MM.1S (cell line): ENCODE data around the gene CACNA1I.
A peak's percentile ranks its signal among the peaks of the same experiment; 100 is the strongest.

Experiments
- DNase-seq: peaks from one replicate; pipeline ENCODE4 v3.0.0-alpha.2; 2015
- H2AFZ ChIP-seq: fragments of 300-600 bp; sonication (generic); 2 replicates; pipeline ENCODE4 v1.6.0; 2016; ENCODE audit warnings: antibody characterized with exemption, low read length
- H3F3A ChIP-seq: fragments of 300-600 bp; sonication (generic); 2 replicates; pipeline ENCODE4 v1.6.1; 2016; ENCODE audit warnings: mild to moderate bottlenecking, antibody characterized with exemption, low read length, moderate library complexity, mixed read lengths; ENCODE audit not compliant: insufficient read depth
- H3K27ac ChIP-seq: fragments of 300-600 bp; sonication (generic); 2 replicates; pipeline ENCODE4 v1.5.1; 2016; ENCODE audit warnings: mild to moderate bottlenecking, low read length
- H3K27me3 ChIP-seq: fragments of 300-600 bp; sonication (generic); replicated peaks from 2 replicates; pipeline ENCODE4 v1.6.0; 2016; ENCODE audit warnings: low read length; ENCODE audit not compliant: insufficient read depth
- H3K36me3 ChIP-seq: fragments of 300-600 bp; sonication (generic); replicated peaks from 2 replicates; pipeline ENCODE4 v1.6.1; 2016; ENCODE audit warnings: mild to moderate bottlenecking, low read length, mixed read lengths; ENCODE audit not compliant: insufficient read depth
- H3K4me1 ChIP-seq: fragments of 300-600 bp; sonication (generic); 2 replicates; pipeline ENCODE4 v1.6.1; 2016; ENCODE audit warnings: low read length, mixed read lengths
- H3K4me2 ChIP-seq: fragments of 300-600 bp; sonication (generic); 2 replicates; pipeline ENCODE4 v1.6.0; 2016; ENCODE audit warnings: low read depth, low read length
- H3K4me3 ChIP-seq: fragments of 300-600 bp; sonication (generic); 2 replicates; pipeline ENCODE4 v1.5.1; 2016; ENCODE audit warnings: low read length, mixed read lengths
- H3K79me2 ChIP-seq: fragments of 300-600 bp; sonication (generic); 2 replicates; pipeline ENCODE4 v1.6.1; 2016; ENCODE audit warnings: mixed run types, low read length, mixed read lengths
- H3K9ac ChIP-seq: fragments of 300-600 bp; sonication (generic); 2 replicates; pipeline ENCODE4 v1.6.1; 2016; ENCODE audit warnings: low read length, mixed read lengths
- H3K9me2 ChIP-seq: fragments of 300-600 bp; sonication (generic); replicated peaks from 2 replicates; pipeline ENCODE4 v1.6.1; 2016; ENCODE audit warnings: mild to moderate bottlenecking, low read length, mixed read lengths; ENCODE audit not compliant: insufficient read depth
- H3K9me3 ChIP-seq: fragments of 300-600 bp; sonication (generic); replicated peaks from 2 replicates; pipeline ENCODE4 v1.6.1; 2016; ENCODE audit warnings: mild to moderate bottlenecking, low read length, mixed read lengths; ENCODE audit not compliant: insufficient read depth
- H4K20me1 ChIP-seq: fragments of 300-600 bp; sonication (generic); 2 replicates; pipeline ENCODE4 v1.6.1; 2016; ENCODE audit warnings: mild to moderate bottlenecking, low read length, moderate library complexity, mixed read lengths; ENCODE audit not compliant: insufficient read depth
- EZH2 ChIP-seq: fragments of 300-600 bp; sonication (generic); optimal IDR thresholded peaks from 2 replicates; pipeline ENCODE3; 2017; ENCODE audit warnings: low read depth, mild to moderate bottlenecking, antibody characterized with exemption, low read length, mixed read lengths
- EZH2phosphoT487 ChIP-seq: fragments of 300-600 bp; sonication (generic); IDR thresholded peaks from 2 replicates; pipeline ENCODE4 v1.6.1; 2018; ENCODE audit warnings: antibody characterized with exemption, low read length
- TF ChIP-seq, protein P1 (sequence below): fragments of 300-600 bp; sonication (generic); IDR thresholded peaks from 2 replicates; pipeline ENCODE4 v1.5.1; 2016; ENCODE audit warnings: antibody characterized with exemption, low read length, mixed read lengths

Gene CACNA1I

DNA sequence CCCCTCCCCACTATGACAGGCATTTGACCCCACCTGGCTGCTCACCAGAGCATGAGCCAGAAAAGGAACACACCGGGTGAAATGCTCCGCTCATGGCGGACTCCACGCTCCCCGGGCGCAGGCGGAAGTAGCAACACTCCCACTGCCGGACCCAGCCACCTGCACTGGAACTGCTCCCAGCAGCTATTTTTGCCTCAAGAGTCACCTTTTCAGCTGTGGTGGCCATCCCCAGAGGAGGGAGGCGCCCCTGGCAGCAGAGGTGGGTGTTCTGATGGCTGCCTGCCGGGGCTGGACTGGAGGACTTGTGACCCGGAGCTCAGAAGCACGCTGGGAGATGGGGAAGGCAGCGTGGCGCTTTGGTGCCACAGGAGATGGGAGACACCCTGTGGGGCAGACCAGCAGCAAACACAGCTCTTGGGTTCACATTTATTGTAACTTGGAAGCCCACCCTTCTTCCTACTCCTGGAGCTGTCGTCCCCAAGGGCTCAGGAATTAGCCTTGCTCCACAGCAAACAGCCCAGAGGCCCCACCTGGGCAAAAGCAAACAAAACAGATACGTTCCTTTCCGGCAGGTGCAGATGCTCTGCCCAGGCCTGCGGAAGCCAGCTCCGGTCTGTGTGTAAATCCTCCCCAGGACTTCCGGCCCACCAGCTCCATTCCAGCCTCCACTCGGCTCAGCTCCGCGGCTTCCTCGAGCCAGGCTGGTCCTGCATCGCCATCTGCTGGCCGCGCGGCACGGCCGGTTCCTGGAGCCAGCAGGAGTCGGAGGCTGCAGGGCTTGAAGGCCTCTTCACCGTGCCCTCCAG is 41.7 kb upstream of the CACNA1I start:
- Histone ChIP-seq H3K27me3 (no peaks in the 10 kb centered on the region), H3K4me2 (peak overlapping the region; percentile 93), H3K9ac (peak overlapping the region; percentile 85), H3F3A (peaks cover 69% of the 10 kb centered on the region), H2AFZ (no peak overlapping the region), H3K79me2 (peaks cover 57% of the 10 kb centered on the region), H3K9me2 (no peaks in the 10 kb centered on the region), H3K36me3 (no peaks in the 10 kb centered on the region), H3K4me1 (peaks cover 43% of the 10 kb centered on the region), H3K4me3 (peak overlapping the region; percentile 58), H3K9me3 (no peaks in the 10 kb centered on the region), H3K27ac (peak overlapping the region; percentile 98), H4K20me1 (0 out of 2 replicates have a peak, but pooled peaks cover 4% of the 10 kb centered on the region)
- peak; percentile 96 for DNase-seq
- TF ChIP-seq EZH2phosphoT487 = no peak
- no peak for TF ChIP-seq EZH2
- TF ChIP-seq, protein P1, sequence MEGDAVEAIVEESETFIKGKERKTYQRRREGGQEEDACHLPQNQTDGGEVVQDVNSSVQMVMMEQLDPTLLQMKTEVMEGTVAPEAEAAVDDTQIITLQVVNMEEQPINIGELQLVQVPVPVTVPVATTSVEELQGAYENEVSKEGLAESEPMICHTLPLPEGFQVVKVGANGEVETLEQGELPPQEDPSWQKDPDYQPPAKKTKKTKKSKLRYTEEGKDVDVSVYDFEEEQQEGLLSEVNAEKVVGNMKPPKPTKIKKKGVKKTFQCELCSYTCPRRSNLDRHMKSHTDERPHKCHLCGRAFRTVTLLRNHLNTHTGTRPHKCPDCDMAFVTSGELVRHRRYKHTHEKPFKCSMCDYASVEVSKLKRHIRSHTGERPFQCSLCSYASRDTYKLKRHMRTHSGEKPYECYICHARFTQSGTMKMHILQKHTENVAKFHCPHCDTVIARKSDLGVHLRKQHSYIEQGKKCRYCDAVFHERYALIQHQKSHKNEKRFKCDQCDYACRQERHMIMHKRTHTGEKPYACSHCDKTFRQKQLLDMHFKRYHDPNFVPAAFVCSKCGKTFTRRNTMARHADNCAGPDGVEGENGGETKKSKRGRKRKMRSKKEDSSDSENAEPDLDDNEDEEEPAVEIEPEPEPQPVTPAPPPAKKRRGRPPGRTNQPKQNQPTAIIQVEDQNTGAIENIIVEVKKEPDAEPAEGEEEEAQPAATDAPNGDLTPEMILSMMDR = peak; percentile 97

GRCh38 chr22:39529487-39529851 is 41.1 kb upstream of the CACNA1I start:
- DNase-seq = no peak
- Histone ChIP-seq H3F3A (peaks cover 64% of the 10 kb centered on the region), H4K20me1 (no peaks in the 10 kb centered on the region), H3K4me2 (peak overlapping the region; percentile 58), H3K79me2 (peaks cover 51% of the 10 kb centered on the region), H2AFZ (no peak overlapping the region), H3K4me1 (peaks cover 43% of the 10 kb centered on the region), H3K9me2 (no peaks in the 10 kb centered on the region), H3K27me3 (no peaks in the 10 kb centered on the region), H3K4me3 (no peak overlapping the region), H3K9ac (no peak overlapping the region), H3K9me3 (no peaks in the 10 kb centered on the region), H3K27ac (peak overlapping the region; percentile 98; the same call in 1 of the 2 replicates), H3K36me3 (no peaks in the 10 kb centered on the region)
- TF ChIP-seq, protein P1 = no peak
- no peak for TF ChIP-seq EZH2phosphoT487
- no peak for TF ChIP-seq EZH2

- no peak for DNase-seq
- Histone ChIP-seq H3K9me2 (no peaks in the 10 kb centered on the region), H4K20me1 (no peaks in the 10 kb centered on the region), H3K27ac (peak overlapping the region; percentile 98; the same call in 1 of the 2 replicates), H3K4me1 (peaks cover 46% of the 10 kb centered on the region), H3K4me2 (peak overlapping the region; percentile 58; the same call in 1 of the 2 replicates), H3F3A (peaks cover 57% of the 10 kb centered on the region), H3K4me3 (no peak overlapping the region), H3K9ac (0 out of 2 replicates have a peak overlapping the region, but pooled peaks have one; percentile 2), H3K9me3 (no peaks in the 10 kb centered on the region), H2AFZ (no peak overlapping the region), H3K27me3 (no peaks in the 10 kb centered on the region), H3K79me2 (peaks cover 47% of the 10 kb centered on the region), H3K36me3 (no peaks in the 10 kb centered on the region)
- no peak for TF ChIP-seq EZH2
- TF ChIP-seq, protein P1 = no peak
- no peak for TF ChIP-seq EZH2phosphoT487
These were observed 40.4 kb upstream of the CACNA1I start for GRCh38 chr22:39530116-39530515.
